Psoas muscle (tissue), 8 donors: ENCODE results near the gene U2SURP. TPM values are rescaled to one million over a fixed set of nuclear protein-coding genes. Genes with fewer than 3 reads are reported as not detected.
A peak's percentile ranks its signal among the peaks of the same experiment; 100 is the strongest.

ENCODE experiments used
- ATAC-seq, 4 donors: fragments of 200-7000 bp; cut with Tn5 transposase; one replicate each; pipeline ENCODE4 v1.9.1; 2020; ENCODE audit warnings: moderate library complexity in 3 of 4, mild to moderate bottlenecking in 2 of 4
- DNase-seq, 2 donors: peaks; one replicate each; pipeline ENCODE4 v3.0.0-alpha.2; 2020
- H3K27ac ChIP-seq: fragments of 200-600 bp; one replicate; pipeline ENCODE4 v1.8.0; 2022
- H3K27me3 ChIP-seq, 3 donors: fragments of 200-600 bp in 1 of 3; one replicate each; pipeline versions ENCODE4 v1.6.1 to v1.8.0; 2013 to 2022; ENCODE audit warnings: low read length in 2 of 3, mild to moderate bottlenecking in 2 of 3, moderate library complexity in 1 of 3; ENCODE audit not compliant: insufficient read depth in 3 of 3
- H3K36me3 ChIP-seq, 2 donors: fragments of 200-600 bp in 1 of 2; one replicate each; pipeline versions ENCODE4 v1.6.1 to v1.8.0; 2013 to 2022; ENCODE audit warnings: low read depth in 1 of 2, mild to moderate bottlenecking in 1 of 2, moderate library complexity in 1 of 2; ENCODE audit not compliant: insufficient read depth in 1 of 2
- H3K4me1 ChIP-seq: fragments of 200-600 bp; one replicate; pipeline ENCODE4 v1.8.0; 2022
- H3K4me3 ChIP-seq: fragments of 200-600 bp; one replicate; pipeline ENCODE4 v1.8.0; 2022; ENCODE audit warnings: mild to moderate bottlenecking
- H3K9me3 ChIP-seq: fragments of 200-600 bp; one replicate; pipeline ENCODE4 v1.8.0; 2022
- CTCF ChIP-seq: fragments of 200-600 bp; IDR thresholded peaks from one replicate; pipeline ENCODE4 v1.8.0; 2022; ENCODE audit warnings: antibody characterized with exemption
- WGBS, 3 donors: extraction: QIAGEN DNeasy Blood & Tissue Kit; methylation state at CpG; one replicate each; pipeline versions ENCODE4 v1.1.6 to v1.1.7; 2013; 5-methylcytosine and 5-hydroxymethylcytosine counted together
- intact Hi-C, 2 donors: fragments of 100-400 bp; cut with DNase I; formaldehyde crosslinking; loops; one replicate each; pipeline versions ENCODE4 v1.11.0 to v1.14.2; 2022
- polyA plus RNA-seq, 3 donors: library from polyadenylated mRNA; stranded (reverse); fragments of 200-250 nt; gene quantifications; one replicate each; pipeline ENCODE4 v1.2.3, GENCODE V29; 2013
- total RNA-seq, 4 donors: library from RNA; stranded (reverse); fragmentation: NEBNext Ultra II Directional in 2 of 4; extraction: Animal tissue kit (Norgen Biotek cat#: 25700) in 2 of 4; gene quantifications; one replicate each; pipeline versions ENCODE4 v1.2.1 to v1.2.4, GENCODE V29; 2021 to 2023
- donor health status: healthy with polysubstance abuse.
- donor health status: DM: no; HTN: no; CAD: no; lungs with moderate emphysema.
- donor health status: Bipolar disorder and iron deficiency.
- donor health status: healthy.
- donor health status: DM: yes; HTN: yes; CAD: no.
- donor health status: DM: no; HTN: no; CAD: no.
- donor health status: DM: no; HTN: no; CAD: no.
- donor health status: DM: yes; HTN: yes; CAD: no.

Gene U2SURP
- total and polyA plus RNA-seq, 7 donors: 20.5 to 69.3 (median 39.8) TPM

DNA sequence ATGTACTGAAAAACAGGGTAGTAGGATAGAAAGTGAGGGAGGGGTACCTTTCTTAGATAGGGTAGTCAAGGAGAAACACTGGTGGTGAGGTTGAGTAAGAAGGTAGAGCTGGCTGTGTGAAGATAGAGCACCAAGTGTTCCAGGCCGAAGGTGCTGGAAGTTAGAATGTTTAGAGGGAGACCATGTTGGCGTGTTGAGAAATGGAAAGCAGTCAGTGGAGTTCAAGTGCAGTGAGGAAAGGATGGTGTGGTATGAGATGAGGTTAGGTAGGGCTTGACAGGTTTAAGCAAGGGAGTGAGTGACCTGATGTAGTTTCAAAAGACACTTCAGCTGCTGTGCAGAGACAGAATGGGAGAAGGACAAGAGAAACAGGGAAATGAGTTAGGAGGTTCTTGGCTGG lies 64.0 kb downstream of the U2SURP start:
- no peaks in the 10 kb centered on the region for H3K4me1 ChIP-seq
- H3K27ac ChIP-seq: no peak overlapping the region
- DNase-seq (no peak), ATAC-seq (peak in 1 of 4 donors; percentile 19)
- no peak for TF ChIP-seq CTCF
- 91 to 100% (median 92%) methylated on average over 2 of the region's 2 CpGs for WGBS, 3 donors
- H3K4me3 ChIP-seq: no peak overlapping the region
- intact Hi-C loops: no loop called here
- H3K36me3 ChIP-seq: no peaks in the 10 kb centered on the region
- no peaks in the 10 kb centered on the region for H3K9me3 ChIP-seq
- no peaks in the 10 kb centered on the region for H3K27me3 ChIP-seq

DNA sequence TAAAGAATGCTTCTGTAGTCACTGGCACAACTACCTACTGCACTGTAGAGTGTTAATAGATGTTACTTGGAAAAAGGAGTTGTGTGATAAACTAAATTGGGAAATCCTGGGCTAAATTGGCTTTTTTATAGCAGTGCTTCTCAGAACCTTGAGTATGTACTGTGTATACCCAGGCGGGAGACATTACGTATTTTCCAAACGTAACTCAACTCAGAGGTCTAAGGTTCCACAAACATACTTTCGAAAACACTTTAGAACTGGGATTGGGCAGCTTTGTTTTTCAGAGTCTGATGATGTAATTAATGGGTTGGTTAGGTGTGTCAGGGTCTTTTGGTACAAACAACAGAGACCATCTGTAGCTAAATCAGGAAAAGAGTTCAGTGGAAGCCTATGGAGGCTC lies 64.7 kb downstream of the U2SURP start:
- TF ChIP-seq CTCF: no peak
- no peak overlapping the region for H3K27ac ChIP-seq
- intact Hi-C loops: no loop called here

GRCh38 chr3:143067201-143067600 lies 65.8 kb downstream of the U2SURP start:
- intact Hi-C loops: no loop called here
- Histone ChIP-seq H3K27ac (no peak overlapping the region), H3K27me3 (no peaks in the 10 kb centered on the region), H3K9me3 (no peaks in the 10 kb centered on the region), H3K4me1 (no peaks in the 10 kb centered on the region), H3K36me3 (no peaks in the 10 kb centered on the region), H3K4me3 (no peak overlapping the region)
- TF ChIP-seq CTCF: no peak
- ATAC-seq (no peak), DNase-seq (no peak)
- WGBS, 3 donors: 79 to 83% (median 81%) methylated on average over 3 of the region's 3 CpGs

More for the DNA sequence above, 64.7 kb downstream of the U2SURP start:
- H3K36me3 ChIP-seq: no peaks in the 10 kb centered on the region
- no peaks in the 10 kb centered on the region for H3K27me3 ChIP-seq
- 73 to 79% (median 78%) methylated on average over 4 of the region's 4 CpGs for WGBS, 3 donors
- peak in 1 of 4 donors; percentile 23 for ATAC-seq
- no peak overlapping the region for H3K4me3 ChIP-seq
- no peaks in the 10 kb centered on the region for H3K4me1 ChIP-seq
- no peak for DNase-seq
- H3K9me3 ChIP-seq: no peaks in the 10 kb centered on the region

DNA sequence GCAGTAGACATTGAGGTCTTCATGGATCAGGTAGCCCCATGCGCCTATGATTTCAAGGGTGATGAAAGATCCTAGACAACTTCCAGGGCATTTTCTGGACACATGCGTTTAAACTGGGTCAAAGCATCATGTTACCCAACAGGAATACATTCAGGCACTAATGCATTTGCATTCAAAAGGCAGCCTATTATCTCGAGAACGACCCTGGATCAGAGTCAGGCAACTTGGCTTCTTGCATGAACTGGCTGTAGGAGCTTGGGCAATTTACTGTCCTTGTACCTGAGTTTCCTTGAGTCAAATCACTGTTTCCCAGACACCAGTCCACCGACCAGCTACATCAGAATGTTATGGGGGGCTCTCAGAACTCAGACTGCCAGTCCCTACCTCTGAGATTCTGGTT lies 66.7 kb downstream of the U2SURP start:
- 51 to 69% (median 55%) methylated on average over 5 of the region's 5 CpGs for WGBS, 3 donors

More for the DNA sequence above, 66.7 kb downstream of the U2SURP start:
- Histone ChIP-seq H3K36me3 (no peaks in the 10 kb centered on the region), H3K4me1 (no peaks in the 10 kb centered on the region), H3K4me3 (no peak overlapping the region), H3K27me3 (no peaks in the 10 kb centered on the region), H3K27ac (no peak overlapping the region), H3K9me3 (no peaks in the 10 kb centered on the region)
- no peak for TF ChIP-seq CTCF
- ATAC-seq (peak in 2 of 4 donors; percentile 23 to 30), DNase-seq (no peak)
- intact Hi-C loops: no loop called here
